ENCODE measurements around the gene ADAM19. TPM values are rescaled to one million over a fixed set of nuclear protein-coding genes. Genes with fewer than 3 reads are reported as not detected.

ADAM19 gene
- polyA plus RNA-seq, 1 donor from 2014 or later, result 9.9 TPM

DNA sequence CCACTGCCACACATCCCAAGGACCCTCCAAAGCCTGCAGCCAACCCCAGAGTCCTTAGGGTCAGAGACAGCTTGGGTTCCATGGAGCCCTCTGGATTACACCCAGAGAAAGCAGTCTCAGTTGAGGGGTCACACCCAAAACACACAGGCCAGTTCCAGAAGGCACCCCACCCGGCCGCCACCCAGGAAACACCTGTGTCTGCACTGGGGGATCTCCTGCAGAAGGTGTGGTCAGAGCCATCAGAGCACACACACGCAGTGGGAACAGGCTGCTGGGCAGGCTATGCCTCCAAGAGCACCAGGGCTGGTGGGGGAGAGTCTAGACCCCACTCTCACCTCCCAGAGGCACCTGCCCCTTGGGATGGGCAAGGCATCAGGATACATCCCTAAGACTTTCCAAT lies 88.2 kb downstream of the ADAM19 start:
- Histone ChIP-seq H3K36me3 (ENCODE audit: insufficient read depth, low read length) (peaks cover 5% of the 10 kb centered on the region), H3K9ac (ENCODE audit: low read length) (no peak overlapping the region), H3K9me2 (ENCODE audit: insufficient read depth, low read length) (no peaks in the 10 kb centered on the region), H3K9me3 (ENCODE audit: low read length) (no peaks in the 10 kb centered on the region), H3K4me3 (ENCODE audit: low read length) (no peak overlapping the region), H3K27ac (ENCODE audit: low read length) (no peak overlapping the region), H3F3A (ENCODE audit: insufficient read depth, low read length, poor library complexity, severe bottlenecking) (no peaks in the 10 kb centered on the region), H3K27me3 (ENCODE audit: insufficient read depth, low read depth, low read length) (no peaks in the 10 kb centered on the region), H3K79me2 (replicated peaks; ENCODE audit: insufficient read depth, low read length) (no peaks in the 10 kb centered on the region), H2AFZ (ENCODE audit: low read depth, low read length) (no peak overlapping the region), H4K20me1 (ENCODE audit: insufficient read depth) (no peaks in the 10 kb centered on the region), H3K4me2 (ENCODE audit: low read length) (no peak overlapping the region)
- TF ChIP-seq MXI1 (conservative IDR thresholded peaks at IDR 0.05; ENCODE audit: poor library complexity, severe bottlenecking) (no peak), EP300 (conservative IDR thresholded peaks at IDR 0.05; ENCODE audit: poor library complexity, severe bottlenecking) (no peak)

DNA sequence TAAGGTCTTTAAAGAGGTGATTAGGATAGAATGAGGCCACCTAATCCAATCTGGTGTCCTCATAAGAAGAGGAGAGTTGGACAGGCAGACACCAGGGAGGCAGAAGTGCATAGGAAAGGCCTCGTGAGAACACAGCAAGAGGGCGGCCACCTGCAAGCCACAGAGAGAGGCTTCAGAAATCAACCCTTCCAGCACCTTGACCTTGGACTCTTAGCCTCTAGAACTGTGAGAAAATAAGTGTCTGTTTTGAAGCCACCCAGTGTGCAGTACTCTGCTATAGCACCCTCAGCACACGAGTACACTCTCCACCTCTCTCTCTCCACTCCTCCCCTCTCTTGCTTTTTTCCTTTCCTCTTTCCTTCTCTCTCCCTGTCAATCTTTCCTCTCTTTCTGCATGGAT lies 88.7 kb downstream of the ADAM19 start:
- Histone ChIP-seq H3K9me3 (ENCODE audit: low read length) (no peaks in the 10 kb centered on the region), H3K4me3 (ENCODE audit: low read length) (no peak overlapping the region), H3K27ac (ENCODE audit: low read length) (no peak overlapping the region), H3K4me2 (ENCODE audit: low read length) (no peak overlapping the region), H3K27me3 (ENCODE audit: insufficient read depth, low read depth, low read length) (no peaks in the 10 kb centered on the region), H3K9me2 (ENCODE audit: insufficient read depth, low read length) (no peaks in the 10 kb centered on the region), H3K79me2 (replicated peaks; ENCODE audit: insufficient read depth, low read length) (no peaks in the 10 kb centered on the region), H4K20me1 (ENCODE audit: insufficient read depth) (no peaks in the 10 kb centered on the region), H3K9ac (ENCODE audit: low read length) (no peak overlapping the region), H2AFZ (ENCODE audit: low read depth, low read length) (no peak overlapping the region), H3F3A (ENCODE audit: insufficient read depth, low read length, poor library complexity, severe bottlenecking) (no peaks in the 10 kb centered on the region), H3K36me3 (ENCODE audit: insufficient read depth, low read length) (peaks cover 7% of the 10 kb centered on the region)
- TF ChIP-seq, protein P1, sequence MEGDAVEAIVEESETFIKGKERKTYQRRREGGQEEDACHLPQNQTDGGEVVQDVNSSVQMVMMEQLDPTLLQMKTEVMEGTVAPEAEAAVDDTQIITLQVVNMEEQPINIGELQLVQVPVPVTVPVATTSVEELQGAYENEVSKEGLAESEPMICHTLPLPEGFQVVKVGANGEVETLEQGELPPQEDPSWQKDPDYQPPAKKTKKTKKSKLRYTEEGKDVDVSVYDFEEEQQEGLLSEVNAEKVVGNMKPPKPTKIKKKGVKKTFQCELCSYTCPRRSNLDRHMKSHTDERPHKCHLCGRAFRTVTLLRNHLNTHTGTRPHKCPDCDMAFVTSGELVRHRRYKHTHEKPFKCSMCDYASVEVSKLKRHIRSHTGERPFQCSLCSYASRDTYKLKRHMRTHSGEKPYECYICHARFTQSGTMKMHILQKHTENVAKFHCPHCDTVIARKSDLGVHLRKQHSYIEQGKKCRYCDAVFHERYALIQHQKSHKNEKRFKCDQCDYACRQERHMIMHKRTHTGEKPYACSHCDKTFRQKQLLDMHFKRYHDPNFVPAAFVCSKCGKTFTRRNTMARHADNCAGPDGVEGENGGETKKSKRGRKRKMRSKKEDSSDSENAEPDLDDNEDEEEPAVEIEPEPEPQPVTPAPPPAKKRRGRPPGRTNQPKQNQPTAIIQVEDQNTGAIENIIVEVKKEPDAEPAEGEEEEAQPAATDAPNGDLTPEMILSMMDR (IDR thresholded peaks at IDR 0.05; ENCODE audit: poor library complexity, severe bottlenecking), result no peak
- TF ChIP-seq POLR2AphosphoS5 (IDR thresholded peaks at IDR 0.05) (no peak), SMC3 (conservative IDR thresholded peaks at IDR 0.05; ENCODE audit: poor library complexity) (no peak)

DNA sequence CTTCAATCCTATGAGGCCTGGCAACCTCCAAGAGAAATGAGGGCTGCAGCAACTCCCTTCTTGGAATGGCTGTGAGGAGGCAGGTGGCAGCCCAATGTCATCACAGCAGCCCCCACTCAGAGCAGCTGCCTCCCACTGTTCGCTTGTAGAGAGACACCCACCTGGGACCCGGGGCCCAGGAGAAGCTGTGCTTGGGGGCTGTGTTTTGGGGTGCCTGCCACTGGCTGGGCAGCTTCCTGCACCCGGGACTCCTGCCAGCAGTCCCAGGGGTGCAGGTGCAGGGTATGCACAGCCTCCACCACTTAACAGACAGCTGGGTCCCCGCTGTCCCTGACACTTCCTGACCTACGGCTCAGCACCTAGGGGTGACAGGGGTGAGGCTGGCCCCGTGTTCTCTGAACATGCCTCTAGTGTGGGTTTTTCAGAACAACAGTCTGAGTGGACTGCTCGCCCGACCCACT lies 89.3 kb downstream of the ADAM19 start:
- Histone ChIP-seq H3K27ac (ENCODE audit: low read length) (no peak overlapping the region), H3K79me2 (replicated peaks; ENCODE audit: insufficient read depth, low read length) (no peaks in the 10 kb centered on the region), H3K36me3 (ENCODE audit: insufficient read depth, low read length) (peaks cover 13% of the 10 kb centered on the region), H2AFZ (ENCODE audit: low read depth, low read length) (no peak overlapping the region), H3K9me2 (ENCODE audit: insufficient read depth, low read length) (no peaks in the 10 kb centered on the region), H3K4me3 (ENCODE audit: low read length) (no peak overlapping the region), H3F3A (ENCODE audit: insufficient read depth, low read length, poor library complexity, severe bottlenecking) (no peaks in the 10 kb centered on the region), H4K20me1 (ENCODE audit: insufficient read depth) (no peaks in the 10 kb centered on the region), H3K9me3 (ENCODE audit: low read length) (no peaks in the 10 kb centered on the region), H3K27me3 (ENCODE audit: insufficient read depth, low read depth, low read length) (no peaks in the 10 kb centered on the region), H3K9ac (ENCODE audit: low read length) (no peak overlapping the region), H3K4me2 (ENCODE audit: low read length) (no peak overlapping the region)
- TF ChIP-seq, protein P2, sequence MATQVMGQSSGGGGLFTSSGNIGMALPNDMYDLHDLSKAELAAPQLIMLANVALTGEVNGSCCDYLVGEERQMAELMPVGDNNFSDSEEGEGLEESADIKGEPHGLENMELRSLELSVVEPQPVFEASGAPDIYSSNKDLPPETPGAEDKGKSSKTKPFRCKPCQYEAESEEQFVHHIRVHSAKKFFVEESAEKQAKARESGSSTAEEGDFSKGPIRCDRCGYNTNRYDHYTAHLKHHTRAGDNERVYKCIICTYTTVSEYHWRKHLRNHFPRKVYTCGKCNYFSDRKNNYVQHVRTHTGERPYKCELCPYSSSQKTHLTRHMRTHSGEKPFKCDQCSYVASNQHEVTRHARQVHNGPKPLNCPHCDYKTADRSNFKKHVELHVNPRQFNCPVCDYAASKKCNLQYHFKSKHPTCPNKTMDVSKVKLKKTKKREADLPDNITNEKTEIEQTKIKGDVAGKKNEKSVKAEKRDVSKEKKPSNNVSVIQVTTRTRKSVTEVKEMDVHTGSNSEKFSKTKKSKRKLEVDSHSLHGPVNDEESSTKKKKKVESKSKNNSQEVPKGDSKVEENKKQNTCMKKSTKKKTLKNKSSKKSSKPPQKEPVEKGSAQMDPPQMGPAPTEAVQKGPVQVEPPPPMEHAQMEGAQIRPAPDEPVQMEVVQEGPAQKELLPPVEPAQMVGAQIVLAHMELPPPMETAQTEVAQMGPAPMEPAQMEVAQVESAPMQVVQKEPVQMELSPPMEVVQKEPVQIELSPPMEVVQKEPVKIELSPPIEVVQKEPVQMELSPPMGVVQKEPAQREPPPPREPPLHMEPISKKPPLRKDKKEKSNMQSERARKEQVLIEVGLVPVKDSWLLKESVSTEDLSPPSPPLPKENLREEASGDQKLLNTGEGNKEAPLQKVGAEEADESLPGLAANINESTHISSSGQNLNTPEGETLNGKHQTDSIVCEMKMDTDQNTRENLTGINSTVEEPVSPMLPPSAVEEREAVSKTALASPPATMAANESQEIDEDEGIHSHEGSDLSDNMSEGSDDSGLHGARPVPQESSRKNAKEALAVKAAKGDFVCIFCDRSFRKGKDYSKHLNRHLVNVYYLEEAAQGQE (IDR thresholded peaks at IDR 0.05; ENCODE audit: borderline replicate concordance), result no peak
- TF ChIP-seq, protein P1 (IDR thresholded peaks at IDR 0.05; ENCODE audit: poor library complexity, severe bottlenecking), result no peak
- TF ChIP-seq EZH2 (IDR thresholded peaks at IDR 0.05; ENCODE audit: borderline replicate concordance, insufficient read depth, low read length, poor library complexity, severe bottlenecking) (no peak), POLR2AphosphoS5 (IDR thresholded peaks at IDR 0.05) (no peak), RAD21 (conservative IDR thresholded peaks at IDR 0.05) (no peak), SMC3 (conservative IDR thresholded peaks at IDR 0.05; ENCODE audit: poor library complexity) (no peak), EP300 (conservative IDR thresholded peaks at IDR 0.05; ENCODE audit: poor library complexity, severe bottlenecking) (no peak), TAF1 (IDR thresholded peaks at IDR 0.05; ENCODE audit: low read depth) (no peak), MXI1 (conservative IDR thresholded peaks at IDR 0.05; ENCODE audit: poor library complexity, severe bottlenecking) (no peak)
